NT2/D1 (cell line): ENCODE results near the gene PLEKHG7.

Experiments
- SUZ12 ChIP-seq: IDR thresholded peaks from 2 replicates; pipeline ENCODE4 v1.6.1; 2011; ENCODE audit not compliant: insufficient read length, insufficient read depth; ENCODE audit errors: extremely low read depth
- YY1 ChIP-seq: IDR thresholded peaks from 2 replicates; pipeline ENCODE4 v1.6.1; 2011; ENCODE audit not compliant: insufficient read length, insufficient read depth
- ZNF274 ChIP-seq: IDR thresholded peaks from 2 replicates; pipeline ENCODE4 v1.6.1; 2011; ENCODE audit warnings: mild to moderate bottlenecking, low read depth, low read length

GRCh38 chr12:92737855-92738850, 35.4 kb downstream of the PLEKHG7 start:
- TF ChIP-seq SUZ12 (no peak), YY1 (no peak), ZNF274 (no peak)
